GM21723 (cell line): Measurements from ENCODE around the gene GOLPH3.

Source experiments
- ATAC-seq: cut with Tn5 transposase; IDR thresholded peaks from one replicate; pipeline ENCODE4 v1.9.1; 2021; ENCODE audit warnings: mild to moderate bottlenecking, moderate library complexity; ENCODE audit not compliant: unreplicated experiment

GOLPH3 gene

DNA sequence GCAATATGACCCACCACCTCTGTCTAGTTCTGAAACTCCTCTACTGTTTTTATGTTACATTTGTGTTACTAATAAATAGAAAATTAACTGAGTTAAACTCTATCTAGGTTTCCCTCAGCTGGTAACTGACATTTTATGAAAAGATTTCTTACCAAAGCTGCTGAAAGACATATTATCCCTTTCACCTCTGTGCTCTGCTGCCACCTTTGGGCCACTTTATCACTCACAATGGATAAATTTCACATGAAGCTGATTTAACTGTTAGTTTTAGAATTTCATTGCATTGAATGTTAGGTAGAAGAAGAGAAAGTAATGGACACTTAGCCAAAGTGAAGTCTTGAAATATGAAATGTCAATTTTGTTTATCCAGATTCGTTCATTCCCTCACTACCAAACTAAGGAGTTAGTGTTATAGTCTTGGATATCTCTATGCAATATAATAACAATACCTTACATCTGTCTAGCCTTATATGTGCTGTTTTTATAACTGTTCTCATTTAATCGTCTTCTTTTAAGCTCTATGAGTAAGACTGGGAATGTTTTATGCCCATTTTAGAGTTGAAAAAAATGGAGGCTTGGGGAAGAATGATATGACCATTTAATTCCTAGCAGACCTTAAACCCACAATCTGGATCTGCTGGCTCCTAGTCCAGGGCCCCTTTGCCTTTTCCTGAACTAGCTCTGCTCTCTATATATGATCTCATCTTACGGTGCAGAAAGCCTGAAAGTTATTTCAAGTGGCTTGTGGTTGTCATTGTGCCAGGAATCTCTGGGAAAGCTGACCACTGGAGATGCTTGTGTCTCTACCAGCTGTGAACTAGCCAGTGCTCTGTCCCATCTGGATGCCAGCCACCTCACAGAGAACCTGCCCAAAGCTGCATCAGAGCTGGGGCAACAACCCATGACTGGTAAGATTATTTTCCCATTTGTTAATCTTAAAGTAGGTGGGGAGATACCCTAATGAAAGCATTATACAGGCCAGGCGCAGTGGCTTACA is 97.1 kb downstream of the GOLPH3 start:
- peak; percentile 60 for ATAC-seq
